ENCODE results near the gene DUS1L. TPM values are rescaled to one million over a fixed set of nuclear protein-coding genes. Genes with fewer than 3 reads are reported as not detected.

Gene DUS1L
- total RNA-seq, 1 donor from 2014 or later: 125 TPM

DNA sequence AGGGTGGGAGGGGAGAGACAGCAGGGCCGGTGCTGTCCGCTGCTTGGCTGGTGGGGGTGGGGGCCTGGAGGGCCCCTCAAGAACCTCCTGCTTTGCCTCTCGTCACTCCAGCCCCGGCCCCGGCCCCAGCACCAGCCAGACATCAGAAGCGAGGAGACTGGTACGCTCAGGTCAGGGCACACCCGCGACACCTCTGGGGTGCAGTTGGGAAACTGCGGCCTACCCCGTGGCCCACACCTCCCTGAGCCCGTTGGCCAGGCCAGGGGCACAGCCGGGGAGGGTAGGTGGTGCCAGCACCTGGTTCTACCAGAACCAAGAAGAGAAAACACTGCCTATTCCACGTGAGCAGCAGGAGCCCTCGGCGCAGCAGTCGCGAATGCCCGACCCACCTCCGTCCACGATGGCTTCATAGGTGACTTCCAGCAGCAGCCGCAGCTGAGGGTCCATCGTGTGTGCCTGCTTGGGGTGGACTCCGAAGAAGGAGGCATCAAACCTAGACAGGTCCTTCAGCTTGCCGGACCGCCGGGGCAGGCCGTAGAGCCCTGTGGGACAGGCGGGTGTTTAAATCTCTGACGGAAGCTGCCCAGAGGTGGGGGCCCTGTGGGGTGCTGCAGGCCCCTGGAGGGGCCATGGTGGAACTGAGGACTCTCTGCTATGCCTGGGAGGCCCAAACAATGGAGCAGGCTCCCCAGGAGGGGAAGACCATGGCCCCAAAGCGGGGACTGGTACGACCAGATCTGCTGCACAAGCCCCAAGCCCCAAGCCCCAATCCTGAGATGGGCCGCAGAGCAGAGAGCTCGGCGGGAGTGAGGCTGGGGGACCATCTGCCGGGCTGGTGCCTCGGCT, 29.6 kb upstream of the DUS1L start:
- no peaks in the 10 kb centered on the region for H3K27me3 ChIP-seq (ENCODE audit: control insufficient read depth, insufficient read depth, low read length)
- H3K4me3 ChIP-seq (ENCODE audit: low read depth, low read length): no peak overlapping the region
- no peak for FAIRE-seq
- no peak for TF ChIP-seq CTCF (IDR thresholded peaks at IDR 0.05; ENCODE audit: insufficient read depth, low read length, severe bottlenecking)
- H3K36me3 ChIP-seq (ENCODE audit: control insufficient read depth, insufficient read depth, low read length): peaks cover 53% of the 10 kb centered on the region
- DNase-seq (ENCODE audit: low read depth): no peak

GRCh38 chr17:82092995-82093751, 27.6 kb upstream of the DUS1L start:
- Histone ChIP-seq H3K27me3 (ENCODE audit: control insufficient read depth, insufficient read depth, low read length) (no peaks in the 10 kb centered on the region), H3K36me3 (ENCODE audit: control insufficient read depth, insufficient read depth, low read length) (peaks cover 71% of the 10 kb centered on the region), H3K4me3 (ENCODE audit: low read depth, low read length) (no peak overlapping the region)
- FAIRE-seq: no peak
- TF ChIP-seq CTCF (IDR thresholded peaks at IDR 0.05; ENCODE audit: insufficient read depth, low read length, severe bottlenecking): no peak
- DNase-seq (ENCODE audit: low read depth): no peak

GRCh38 chr17:82092628-82092994, 27.0 kb upstream of the DUS1L start:
- no peak for FAIRE-seq
- no peak for TF ChIP-seq CTCF (IDR thresholded peaks at IDR 0.05; ENCODE audit: insufficient read depth, low read length, severe bottlenecking)
- no peak for DNase-seq (ENCODE audit: low read depth)
- Histone ChIP-seq H3K4me3 (ENCODE audit: low read depth, low read length) (no peak overlapping the region), H3K27me3 (ENCODE audit: control insufficient read depth, insufficient read depth, low read length) (no peaks in the 10 kb centered on the region), H3K36me3 (ENCODE audit: control insufficient read depth, insufficient read depth, low read length) (peaks cover 76% of the 10 kb centered on the region)

- TF ChIP-seq CTCF (IDR thresholded peaks at IDR 0.05; ENCODE audit: insufficient read depth, low read length, severe bottlenecking): no peak
- peaks cover 81% of the 10 kb centered on the region for H3K36me3 ChIP-seq (ENCODE audit: control insufficient read depth, insufficient read depth, low read length)
- no peak for DNase-seq (ENCODE audit: low read depth)
- H3K4me3 ChIP-seq (ENCODE audit: low read depth, low read length): no peak overlapping the region
- no peak for FAIRE-seq
- H3K27me3 ChIP-seq (ENCODE audit: control insufficient read depth, insufficient read depth, low read length): no peaks in the 10 kb centered on the region
These were observed 26.5 kb upstream of the DUS1L start for GRCh38 chr17:82092094-82092586.

DNA sequence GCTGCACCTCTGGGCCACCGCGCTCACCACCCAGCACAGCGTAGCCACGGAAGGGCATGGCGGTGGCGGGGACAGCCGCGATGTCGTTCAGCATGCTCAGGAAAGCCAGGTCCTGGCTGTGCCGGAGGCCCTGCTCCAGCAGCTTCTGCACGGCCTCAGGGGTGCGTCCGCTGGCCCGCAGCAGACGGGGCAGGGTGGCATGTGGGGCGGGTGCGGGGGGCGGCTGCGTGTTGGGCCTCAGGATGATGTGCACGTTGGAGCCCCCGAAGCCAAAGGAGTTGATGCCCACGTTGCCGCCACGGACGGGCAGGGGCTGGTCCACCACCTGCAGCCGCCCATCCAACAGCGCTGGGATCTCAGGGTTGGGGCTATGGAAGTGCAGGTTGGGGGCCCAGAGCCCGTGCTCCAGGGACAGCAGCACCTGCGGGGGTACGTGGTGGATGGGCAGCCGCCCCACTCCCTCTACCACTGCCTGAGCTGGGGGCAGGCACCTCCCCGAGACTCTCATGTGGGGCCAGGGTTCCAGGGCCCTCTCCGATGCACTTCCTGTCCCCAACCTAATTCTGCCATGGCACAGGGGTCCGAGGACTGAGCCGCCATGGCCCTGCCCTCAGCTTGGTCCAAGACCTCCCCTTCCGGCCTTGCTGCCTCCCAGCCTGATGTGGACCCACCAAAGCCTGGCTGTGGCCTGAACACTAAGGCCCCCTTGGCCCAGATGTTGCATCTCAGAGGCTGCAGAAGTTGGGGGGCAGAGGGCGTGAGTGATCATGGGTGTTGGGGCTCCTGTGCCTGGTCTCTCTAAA, 25.9 kb upstream of the DUS1L start:
- no peak for TF ChIP-seq CTCF (IDR thresholded peaks at IDR 0.05; ENCODE audit: insufficient read depth, low read length, severe bottlenecking)
- Histone ChIP-seq H3K36me3 (ENCODE audit: control insufficient read depth, insufficient read depth, low read length) (peaks cover 84% of the 10 kb centered on the region), H3K4me3 (ENCODE audit: low read depth, low read length) (no peak overlapping the region), H3K27me3 (ENCODE audit: control insufficient read depth, insufficient read depth, low read length) (no peaks in the 10 kb centered on the region)
- DNase-seq (ENCODE audit: low read depth) (no peak), FAIRE-seq (no peak)

All from bronchial epithelial cell (primary cell).